ENCODE data around the gene TGFB2.

The TGFB2 gene

DNA sequence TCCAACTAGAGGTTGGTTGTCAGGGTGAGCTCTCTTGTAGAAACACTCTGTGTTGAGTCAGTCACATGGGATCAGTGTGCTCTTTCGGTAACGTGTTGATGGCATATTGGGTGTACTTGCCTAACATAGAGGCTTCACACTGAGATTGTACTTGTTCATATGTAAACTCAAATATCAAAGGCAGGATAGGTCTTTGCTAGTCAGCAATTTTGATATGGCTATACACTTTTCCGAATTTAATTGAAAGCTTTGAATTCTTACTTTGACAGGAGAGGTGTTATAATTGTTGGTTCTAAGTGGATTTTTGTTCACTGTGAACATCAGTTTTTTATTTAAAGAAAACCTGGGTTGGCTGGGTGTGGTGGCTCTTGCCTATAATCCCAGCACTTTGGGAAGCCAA lies 16.4 kb upstream of the TGFB2 start:
- no peak for DNase-seq (ENCODE audit: low read depth)

DNA sequence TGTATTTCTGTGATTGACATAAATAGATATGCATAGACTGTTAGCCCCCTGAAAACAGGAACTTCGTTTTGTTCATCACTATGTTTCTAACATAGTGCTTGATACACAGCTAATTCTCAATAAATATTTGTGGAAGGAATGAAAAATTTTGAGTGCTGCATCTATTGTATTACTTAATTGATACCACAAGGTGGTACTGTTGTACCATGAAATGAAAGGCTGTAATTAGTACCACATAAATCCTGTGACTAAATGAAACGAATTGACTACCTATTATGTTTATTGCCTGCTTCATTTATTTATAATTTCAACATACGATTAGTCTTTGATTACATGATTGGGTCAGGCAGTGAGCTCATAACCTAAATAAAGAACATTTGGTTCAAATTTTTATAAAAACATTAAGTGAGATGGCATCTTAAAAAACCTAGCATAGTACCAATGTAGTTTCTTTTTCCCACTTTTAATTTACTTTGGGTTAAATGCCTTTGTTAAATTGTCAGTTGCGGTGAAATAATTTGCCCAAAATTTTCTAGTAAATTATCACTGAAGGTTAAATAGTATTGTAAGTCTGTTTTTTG lies 15.0 kb upstream of the TGFB2 start:
- no peak overlapping the region for H3K4me3 ChIP-seq (ENCODE audit: low read depth, low read length)
- DNase-seq (ENCODE audit: low read depth): no peak

More for the DNA sequence above, 16.4 kb upstream of the TGFB2 start:
- H3K4me3 ChIP-seq (ENCODE audit: low read depth, low read length): no peak overlapping the region

DNA sequence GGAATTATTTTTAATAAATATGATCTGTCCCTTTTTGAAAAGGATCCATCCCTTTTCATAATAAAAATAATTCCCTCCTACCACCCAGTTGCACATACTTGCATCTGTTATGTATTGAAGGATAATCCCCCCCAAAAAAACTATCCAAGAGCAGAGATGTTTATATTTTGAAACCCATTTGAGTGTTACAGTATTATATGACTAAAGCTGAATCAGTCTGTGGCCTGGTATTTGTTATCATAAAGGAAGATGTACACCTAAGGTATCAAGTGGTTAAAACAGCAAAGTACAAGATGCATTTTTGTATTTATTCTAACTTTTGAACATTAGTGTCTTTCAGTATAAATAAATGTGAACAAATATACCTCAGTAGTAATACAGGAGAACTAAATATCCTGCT lies 12.7 kb upstream of the TGFB2 start:
- DNase-seq (ENCODE audit: low read depth): no peak

DNA sequence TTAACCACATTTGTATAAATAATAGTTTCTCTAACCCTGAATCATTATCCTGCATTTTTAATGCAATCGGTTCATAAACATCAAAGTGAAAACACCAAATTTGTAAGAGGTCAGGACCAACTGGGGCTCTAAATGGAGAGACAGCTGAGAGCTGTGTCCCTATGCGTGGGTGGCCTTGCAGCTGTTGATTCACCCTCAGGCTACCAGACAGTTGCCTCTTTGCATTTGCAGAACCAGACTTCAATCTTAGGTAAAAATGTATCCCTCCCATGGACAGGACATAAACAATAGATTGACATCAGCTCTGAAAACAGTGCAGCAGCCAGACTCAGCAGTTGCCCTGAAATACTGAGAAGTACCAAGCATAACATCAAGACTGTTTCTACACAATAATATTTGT lies 8.8 kb upstream of the TGFB2 start:
- no peak for DNase-seq (ENCODE audit: low read depth)
- no peak overlapping the region for H3K4me3 ChIP-seq (ENCODE audit: low read depth, low read length)

More for the DNA sequence above, 12.7 kb upstream of the TGFB2 start:
- H3K4me3 ChIP-seq (ENCODE audit: low read depth, low read length): no peak overlapping the region

DNA sequence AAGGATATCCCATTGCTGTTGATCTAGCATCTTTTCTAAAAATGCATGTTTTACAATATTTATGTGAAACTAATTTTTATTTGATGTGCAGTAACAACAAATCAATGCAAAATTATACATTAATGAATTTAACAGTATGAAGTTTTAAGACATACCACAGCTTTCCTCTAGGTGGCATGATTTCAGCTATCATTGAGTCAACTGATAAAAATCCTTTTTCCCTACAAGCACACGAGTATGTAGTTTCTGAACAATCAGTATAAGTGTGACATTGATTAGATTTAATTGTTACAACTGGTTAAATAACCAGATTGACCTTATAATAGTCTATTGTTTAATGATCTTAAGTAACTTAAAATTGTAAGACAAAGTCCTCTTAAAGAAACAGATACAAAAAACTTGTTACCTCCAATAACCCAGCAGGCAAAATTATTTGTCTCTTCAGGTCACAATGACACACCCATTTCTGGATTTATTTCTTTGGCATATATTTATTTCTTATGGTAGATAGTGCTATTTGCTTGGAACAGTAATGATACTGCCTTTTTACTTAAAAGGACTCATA lies 5.8 kb upstream of the TGFB2 start:
- no peak overlapping the region for H3K4me3 ChIP-seq (ENCODE audit: low read depth, low read length)
- no peak for DNase-seq (ENCODE audit: low read depth)

DNA sequence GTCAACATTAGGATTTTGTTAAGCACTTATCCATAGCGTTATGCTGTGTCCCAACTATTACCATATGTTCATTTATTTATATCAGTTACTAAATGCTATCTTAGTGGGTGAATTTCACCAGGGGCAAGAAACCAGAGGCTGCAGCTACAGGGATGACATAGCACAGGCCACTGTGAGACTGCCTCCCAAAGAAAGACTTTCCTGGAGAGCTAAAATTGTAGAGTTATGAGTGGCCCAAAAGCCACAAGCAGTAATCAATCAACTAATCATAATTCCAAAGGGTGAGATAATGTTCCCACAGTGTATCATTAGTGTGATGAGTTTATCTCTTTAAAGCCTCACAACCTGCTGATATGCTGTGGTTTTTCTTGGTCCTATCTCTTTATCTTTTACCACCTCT lies 3.8 kb upstream of the TGFB2 start:
- no peak for DNase-seq (ENCODE audit: low read depth)
- no peak overlapping the region for H3K4me3 ChIP-seq (ENCODE audit: low read depth, low read length)

DNA sequence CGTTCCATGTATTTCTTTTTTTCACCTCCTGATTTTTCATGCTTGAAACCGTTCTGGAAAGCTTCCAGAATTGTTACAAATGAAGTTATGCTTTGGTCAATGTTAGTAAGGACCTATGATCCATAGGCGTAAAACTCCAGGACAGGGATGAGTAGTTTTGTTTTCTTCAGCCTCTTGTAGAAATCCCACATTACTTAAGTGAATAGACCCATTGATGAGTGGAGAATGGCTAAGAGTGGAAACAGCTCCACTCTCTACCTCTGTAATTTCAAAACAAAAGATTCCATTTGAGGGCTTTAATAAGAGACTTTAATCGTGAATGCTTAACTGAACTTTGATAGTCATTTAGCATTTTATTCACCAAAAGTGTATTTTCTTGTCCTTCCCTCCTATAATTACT lies 3.0 kb upstream of the TGFB2 start:
- no peak for DNase-seq (ENCODE audit: low read depth)
- no peak overlapping the region for H3K4me3 ChIP-seq (ENCODE audit: low read depth, low read length)

DNA sequence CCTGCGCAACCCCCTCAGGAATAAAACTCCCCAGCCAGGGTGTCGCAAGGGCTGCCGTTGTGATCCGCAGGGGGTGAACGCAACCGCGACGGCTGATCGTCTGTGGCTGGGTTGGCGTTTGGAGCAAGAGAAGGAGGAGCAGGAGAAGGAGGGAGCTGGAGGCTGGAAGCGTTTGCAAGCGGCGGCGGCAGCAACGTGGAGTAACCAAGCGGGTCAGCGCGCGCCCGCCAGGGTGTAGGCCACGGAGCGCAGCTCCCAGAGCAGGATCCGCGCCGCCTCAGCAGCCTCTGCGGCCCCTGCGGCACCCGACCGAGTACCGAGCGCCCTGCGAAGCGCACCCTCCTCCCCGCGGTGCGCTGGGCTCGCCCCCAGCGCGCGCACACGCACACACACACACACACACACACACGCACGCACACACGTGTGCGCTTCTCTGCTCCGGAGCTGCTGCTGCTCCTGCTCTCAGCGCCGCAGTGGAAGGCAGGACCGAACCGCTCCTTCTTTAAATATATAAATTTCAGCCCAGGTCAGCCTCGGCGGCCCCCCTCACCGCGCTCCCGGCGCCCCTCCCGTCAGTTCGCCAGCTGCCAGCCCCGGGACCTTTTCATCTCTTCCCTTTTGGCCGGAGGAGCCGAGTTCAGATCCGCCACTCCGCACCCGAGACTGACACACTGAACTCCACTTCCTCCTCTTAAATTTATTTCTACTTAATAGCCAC lies 696 bp downstream of the TGFB2 start:
- DNase-seq (ENCODE audit: low read depth): no peak

DNA sequence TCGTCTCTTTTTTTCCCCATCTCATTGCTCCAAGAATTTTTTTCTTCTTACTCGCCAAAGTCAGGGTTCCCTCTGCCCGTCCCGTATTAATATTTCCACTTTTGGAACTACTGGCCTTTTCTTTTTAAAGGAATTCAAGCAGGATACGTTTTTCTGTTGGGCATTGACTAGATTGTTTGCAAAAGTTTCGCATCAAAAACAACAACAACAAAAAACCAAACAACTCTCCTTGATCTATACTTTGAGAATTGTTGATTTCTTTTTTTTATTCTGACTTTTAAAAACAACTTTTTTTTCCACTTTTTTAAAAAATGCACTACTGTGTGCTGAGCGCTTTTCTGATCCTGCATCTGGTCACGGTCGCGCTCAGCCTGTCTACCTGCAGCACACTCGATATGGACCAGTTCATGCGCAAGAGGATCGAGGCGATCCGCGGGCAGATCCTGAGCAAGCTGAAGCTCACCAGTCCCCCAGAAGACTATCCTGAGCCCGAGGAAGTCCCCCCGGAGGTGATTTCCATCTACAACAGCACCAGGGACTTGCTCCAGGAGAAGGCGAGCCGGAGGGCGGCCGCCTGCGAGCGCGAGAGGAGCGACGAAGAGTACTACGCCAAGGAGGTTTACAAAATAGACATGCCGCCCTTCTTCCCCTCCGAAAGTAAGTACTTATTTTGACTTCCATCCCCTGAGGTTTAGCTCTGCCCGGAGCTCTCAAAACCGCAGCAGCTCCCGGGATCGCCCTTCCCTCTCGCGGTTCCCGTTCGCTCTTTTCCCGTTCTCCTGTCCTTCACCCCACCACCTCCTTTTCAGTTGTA lies 1.5 kb downstream of the TGFB2 start:
- no peak for DNase-seq (ENCODE audit: low read depth)
- H3K4me3 ChIP-seq (ENCODE audit: low read depth, low read length): peak overlapping the region; percentile 70

More for the DNA sequence above, 696 bp downstream of the TGFB2 start:
- peak overlapping the region; percentile 70 for H3K4me3 ChIP-seq (ENCODE audit: low read depth, low read length)

DNA sequence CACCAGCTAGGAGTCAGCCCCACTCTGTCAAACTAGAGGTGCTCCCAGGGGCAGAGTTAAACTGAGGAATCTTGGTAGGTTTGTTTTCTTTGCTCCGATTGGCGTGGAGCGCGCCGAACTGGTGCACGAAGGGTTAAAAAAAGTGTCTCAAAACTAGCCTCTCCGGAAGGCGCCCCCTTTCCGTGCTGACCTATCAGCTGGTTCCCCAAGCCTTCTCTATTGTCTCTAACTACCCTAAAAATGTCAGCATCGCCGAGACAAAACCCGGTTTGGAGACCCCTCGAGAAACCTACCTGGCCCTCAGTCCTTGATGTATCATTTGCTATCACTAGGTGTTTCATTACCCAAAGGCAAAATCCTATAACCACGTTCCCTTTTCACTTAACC lies 2.2 kb downstream of the TGFB2 start:
- H3K4me3 ChIP-seq (ENCODE audit: low read depth, low read length): peak overlapping the region; percentile 70
- no peak for DNase-seq (ENCODE audit: low read depth)

DNA sequence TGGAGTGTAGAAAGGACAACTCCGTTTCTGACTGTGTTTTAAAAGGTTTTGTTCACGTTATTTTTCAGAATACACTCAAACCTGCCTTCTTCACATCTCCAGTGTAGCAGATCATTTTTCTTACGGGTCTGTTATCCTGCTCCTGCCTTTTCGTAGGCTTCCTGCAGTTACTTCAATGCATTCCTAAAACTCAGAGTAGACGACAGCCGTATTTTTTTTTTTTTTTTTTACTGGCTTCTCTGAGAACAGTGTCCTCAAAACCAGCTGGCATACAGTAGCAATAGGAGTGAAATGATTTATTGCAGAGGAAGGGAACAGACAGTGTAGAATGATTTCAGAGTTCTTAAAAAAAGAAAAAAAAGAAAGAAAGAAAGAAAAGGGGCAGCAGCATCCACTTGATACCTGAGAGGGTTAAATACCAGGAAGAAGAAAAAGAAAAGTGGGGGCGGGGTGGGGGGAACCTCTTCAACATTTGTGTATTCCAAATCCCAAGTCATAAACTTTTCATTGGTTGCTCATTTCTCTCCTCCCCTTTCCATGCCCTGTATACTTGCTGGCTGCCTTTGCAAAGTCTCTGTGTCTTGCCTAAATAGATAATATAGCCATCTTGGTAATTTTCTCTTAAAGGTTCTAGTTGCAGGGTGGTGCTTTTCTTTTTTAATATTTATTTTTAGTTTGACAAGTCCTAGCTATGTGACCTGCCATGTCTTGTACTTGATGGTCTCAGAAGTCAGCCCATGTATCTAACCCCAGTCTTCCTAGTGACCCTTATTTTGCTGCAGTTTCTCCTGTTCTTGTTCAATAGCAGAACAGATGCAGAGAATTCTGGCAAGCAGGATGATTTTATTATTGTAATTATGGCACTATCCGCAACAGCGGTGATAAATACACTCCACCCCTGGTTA lies 2.8 kb downstream of the TGFB2 start:
- DNase-seq (ENCODE audit: low read depth): no peak
- peak overlapping the region; percentile 70 for H3K4me3 ChIP-seq (ENCODE audit: low read depth, low read length)

DNA sequence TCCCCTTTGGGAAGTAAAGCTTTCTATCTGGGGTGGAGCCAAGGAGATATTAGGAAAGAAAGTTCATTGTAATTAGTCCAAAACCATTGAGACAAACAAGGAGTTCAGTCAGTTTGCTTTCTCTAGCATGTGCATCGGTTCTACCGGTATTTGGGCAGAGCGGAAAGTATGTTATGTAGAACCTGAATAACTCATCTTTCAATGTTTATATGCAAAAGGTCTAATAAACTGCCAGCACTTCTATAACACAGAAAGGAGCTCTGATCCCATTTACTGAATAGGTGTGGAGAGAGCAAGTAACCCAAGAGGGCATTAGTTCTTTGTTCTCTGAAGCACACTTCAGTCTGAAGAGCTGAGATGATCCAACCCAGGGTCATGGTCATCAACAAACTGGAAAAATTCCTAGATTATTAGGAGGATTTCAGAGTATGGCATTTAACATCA lies 3.5 kb downstream of the TGFB2 start:
- DNase-seq (ENCODE audit: low read depth): no peak
- peak overlapping the region; percentile 70 for H3K4me3 ChIP-seq (ENCODE audit: low read depth, low read length)

DNA sequence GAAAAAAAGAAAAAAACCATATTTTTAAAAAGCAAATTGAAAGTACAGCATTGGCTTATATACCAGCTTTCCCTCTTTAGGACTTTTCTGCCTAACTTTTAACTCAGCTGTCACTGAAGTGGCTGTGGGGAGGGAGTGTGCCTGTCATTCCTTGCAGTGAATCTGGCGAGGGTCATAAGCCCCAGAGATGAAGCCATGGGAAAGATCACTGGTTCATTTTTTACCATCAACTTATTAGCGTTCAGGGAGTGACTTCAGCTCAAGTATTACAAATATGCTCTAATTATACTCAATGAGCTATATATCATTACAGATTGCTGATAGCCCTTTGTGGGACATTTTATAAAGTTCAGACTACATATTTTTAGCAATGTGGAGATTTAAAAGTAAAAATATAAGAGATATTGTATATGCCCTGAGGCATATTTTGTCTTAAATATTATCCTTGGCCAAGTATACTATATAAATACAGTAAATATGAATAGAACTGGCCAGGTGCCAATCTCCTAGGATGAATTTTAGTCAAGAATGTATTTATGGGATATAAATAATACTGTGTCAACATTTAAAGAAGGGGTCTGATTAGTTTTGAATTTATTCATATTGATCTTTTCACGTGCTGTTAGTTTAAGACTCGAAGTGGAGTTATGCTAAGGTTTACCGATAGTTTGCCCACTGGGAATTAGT lies 4.4 kb downstream of the TGFB2 start:
- DNase-seq (ENCODE audit: low read depth): no peak
- peak overlapping the region; percentile 70 for H3K4me3 ChIP-seq (ENCODE audit: low read depth, low read length)

DNA sequence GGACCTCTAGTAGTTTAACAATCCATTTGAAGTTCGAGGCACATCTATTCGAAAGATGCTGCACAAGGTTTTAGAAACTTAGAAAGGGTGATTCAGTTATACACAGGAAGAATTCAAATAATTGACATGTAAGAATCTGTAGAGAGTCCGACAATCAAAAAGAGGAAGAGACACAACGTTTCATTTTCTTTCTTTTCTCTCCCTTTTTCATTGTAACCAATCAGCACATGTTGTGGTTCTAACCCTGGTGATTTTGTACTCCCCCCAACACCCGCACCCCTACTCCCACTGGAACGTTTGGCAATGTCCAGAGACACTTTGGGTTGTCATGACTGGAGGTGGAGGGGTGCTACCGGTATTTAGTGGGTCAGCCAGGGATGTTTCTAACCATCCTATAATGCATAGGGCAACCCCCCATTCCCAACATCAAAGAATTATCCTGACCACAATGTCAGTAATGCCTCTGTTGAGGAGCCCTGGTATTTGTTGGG lies 4.9 kb downstream of the TGFB2 start:
- DNase-seq (ENCODE audit: low read depth): no peak
- H3K4me3 ChIP-seq (ENCODE audit: low read depth, low read length): no peak overlapping the region

DNA sequence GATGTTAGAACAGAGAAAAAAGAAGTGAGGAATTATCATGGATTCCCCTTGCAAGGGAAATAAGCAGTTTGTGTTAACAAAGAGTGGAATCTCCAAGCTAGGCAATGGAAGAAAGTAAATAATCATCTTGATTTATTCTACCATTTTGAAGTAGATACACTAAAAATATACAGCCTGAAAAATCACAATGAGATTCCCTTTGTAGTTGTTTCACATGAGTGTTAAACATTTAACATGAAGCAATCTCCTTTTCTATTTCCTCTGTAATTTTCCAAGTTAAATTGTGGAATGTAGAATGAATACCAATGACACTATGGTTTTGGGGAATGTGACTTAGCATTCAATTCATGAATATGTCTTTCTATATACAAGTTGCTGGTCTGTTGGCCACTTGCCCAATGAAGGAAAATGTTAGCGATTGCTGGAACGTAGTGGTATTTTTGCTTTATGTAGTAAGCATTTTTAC lies 5.7 kb downstream of the TGFB2 start:
- peak overlapping the region; percentile 29 for H3K4me3 ChIP-seq (ENCODE audit: low read depth, low read length)

DNA sequence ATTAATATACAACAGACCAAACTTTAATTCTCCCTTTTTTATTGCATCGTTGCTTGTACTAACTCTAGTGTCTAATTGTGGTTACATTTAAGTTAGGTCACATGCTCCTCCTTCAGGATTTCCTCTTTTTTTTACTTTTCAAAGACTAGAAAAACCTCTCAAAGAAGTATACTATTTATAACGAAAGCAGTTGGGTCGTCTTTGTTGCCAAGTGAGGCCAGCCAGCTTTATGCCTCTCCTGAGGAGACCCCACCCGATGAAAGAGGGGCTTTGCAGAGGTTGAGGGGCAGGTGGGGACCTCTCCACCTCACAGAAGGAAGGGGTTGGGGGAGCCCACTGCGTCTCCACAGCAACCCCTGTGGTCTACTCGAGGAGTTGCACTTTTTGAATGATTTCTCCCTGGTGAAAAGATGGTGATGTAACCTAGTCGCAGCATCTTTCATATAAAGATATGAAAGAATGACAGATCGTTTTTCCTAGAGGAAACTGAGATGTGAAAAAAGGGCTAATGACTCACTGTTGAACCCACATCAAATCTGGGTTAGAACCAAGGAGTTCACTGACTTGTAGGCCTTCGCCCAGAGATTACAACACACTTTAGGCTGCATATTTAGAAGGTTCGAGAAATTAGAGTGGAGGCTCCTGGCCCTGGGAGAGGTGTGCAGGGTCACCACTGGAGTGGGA lies 6.4 kb downstream of the TGFB2 start:
- DNase-seq (ENCODE audit: low read depth): no peak
- peak overlapping the region; percentile 29 for H3K4me3 ChIP-seq (ENCODE audit: low read depth, low read length)

More for the DNA sequence above, 5.7 kb downstream of the TGFB2 start:
- DNase-seq (ENCODE audit: low read depth): no peak

DNA sequence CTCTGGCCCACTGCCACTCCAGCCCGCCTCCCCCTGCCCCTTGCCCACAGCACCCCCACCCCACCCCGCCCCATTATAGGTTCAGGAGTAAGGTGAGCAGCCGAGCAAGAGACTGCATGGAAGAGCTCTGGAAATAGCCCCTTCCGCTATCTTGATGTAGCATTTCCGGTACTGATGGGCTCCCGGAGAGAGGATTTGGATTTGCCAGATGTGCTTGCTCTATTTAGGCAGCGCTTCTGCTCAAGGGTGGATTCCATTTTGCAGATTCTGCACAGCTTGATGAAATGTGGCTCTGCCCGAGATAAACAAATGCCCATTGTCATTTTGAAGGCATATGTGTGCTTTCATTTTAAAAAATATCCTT lies 6.9 kb downstream of the TGFB2 start:
- H3K4me3 ChIP-seq (ENCODE audit: low read depth, low read length): no peak overlapping the region
- DNase-seq (ENCODE audit: low read depth): no peak

DNA sequence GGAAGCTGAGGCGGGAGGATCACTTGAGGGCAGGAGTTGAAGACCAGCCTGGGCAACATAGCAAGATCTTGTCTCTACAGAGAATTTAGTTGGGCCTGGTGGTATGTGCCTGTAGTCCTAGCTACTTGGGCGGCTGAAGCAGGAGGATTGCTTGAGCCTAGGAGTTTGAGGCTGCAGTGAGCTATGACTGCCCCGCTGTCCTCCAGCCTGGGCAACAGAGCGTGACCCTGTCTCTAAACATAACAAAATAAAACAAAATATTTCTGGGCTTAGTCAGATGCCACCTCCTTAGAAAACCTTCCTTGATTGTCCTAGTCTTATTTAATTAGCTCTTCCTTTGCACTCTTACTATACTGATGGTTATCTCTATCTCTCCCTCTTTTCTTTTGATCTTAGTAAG lies 8.5 kb downstream of the TGFB2 start:
- no peak overlapping the region for H3K4me3 ChIP-seq (ENCODE audit: low read depth, low read length)
- no peak for DNase-seq (ENCODE audit: low read depth)

Measured in skeletal muscle cell (primary cell).